ENCODE results near the gene ZNF608.

ZNF608 gene

GRCh38 chr5:124746916-124747790 lies 714 bp upstream of the ZNF608 start:
- peak overlapping the region; percentile 61 for H3K4me3 ChIP-seq (ENCODE audit: low read length)
- TF ChIP-seq, protein P1, sequence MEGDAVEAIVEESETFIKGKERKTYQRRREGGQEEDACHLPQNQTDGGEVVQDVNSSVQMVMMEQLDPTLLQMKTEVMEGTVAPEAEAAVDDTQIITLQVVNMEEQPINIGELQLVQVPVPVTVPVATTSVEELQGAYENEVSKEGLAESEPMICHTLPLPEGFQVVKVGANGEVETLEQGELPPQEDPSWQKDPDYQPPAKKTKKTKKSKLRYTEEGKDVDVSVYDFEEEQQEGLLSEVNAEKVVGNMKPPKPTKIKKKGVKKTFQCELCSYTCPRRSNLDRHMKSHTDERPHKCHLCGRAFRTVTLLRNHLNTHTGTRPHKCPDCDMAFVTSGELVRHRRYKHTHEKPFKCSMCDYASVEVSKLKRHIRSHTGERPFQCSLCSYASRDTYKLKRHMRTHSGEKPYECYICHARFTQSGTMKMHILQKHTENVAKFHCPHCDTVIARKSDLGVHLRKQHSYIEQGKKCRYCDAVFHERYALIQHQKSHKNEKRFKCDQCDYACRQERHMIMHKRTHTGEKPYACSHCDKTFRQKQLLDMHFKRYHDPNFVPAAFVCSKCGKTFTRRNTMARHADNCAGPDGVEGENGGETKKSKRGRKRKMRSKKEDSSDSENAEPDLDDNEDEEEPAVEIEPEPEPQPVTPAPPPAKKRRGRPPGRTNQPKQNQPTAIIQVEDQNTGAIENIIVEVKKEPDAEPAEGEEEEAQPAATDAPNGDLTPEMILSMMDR (conservative IDR thresholded peaks at IDR 0.05; ENCODE audit: low read depth, low read length), result no peak
- peak; percentile 95 for DNase-seq (ENCODE audit: low read depth)

GRCh38 chr5:124745007-124745927 lies 1.2 kb downstream of the ZNF608 start:
- TF ChIP-seq, protein P1 (conservative IDR thresholded peaks at IDR 0.05; ENCODE audit: low read depth, low read length), result no peak
- peak overlapping the region; percentile 61 for H3K4me3 ChIP-seq (ENCODE audit: low read length)
- DNase-seq (ENCODE audit: low read depth), result no peak

GRCh38 chr5:124744170-124744971 lies 2.1 kb downstream of the ZNF608 start:
- peak overlapping the region; percentile 61 for H3K4me3 ChIP-seq (ENCODE audit: low read length)
- TF ChIP-seq, protein P1 (conservative IDR thresholded peaks at IDR 0.05; ENCODE audit: low read depth, low read length), result no peak
- DNase-seq (ENCODE audit: low read depth), result no peak

DNA sequence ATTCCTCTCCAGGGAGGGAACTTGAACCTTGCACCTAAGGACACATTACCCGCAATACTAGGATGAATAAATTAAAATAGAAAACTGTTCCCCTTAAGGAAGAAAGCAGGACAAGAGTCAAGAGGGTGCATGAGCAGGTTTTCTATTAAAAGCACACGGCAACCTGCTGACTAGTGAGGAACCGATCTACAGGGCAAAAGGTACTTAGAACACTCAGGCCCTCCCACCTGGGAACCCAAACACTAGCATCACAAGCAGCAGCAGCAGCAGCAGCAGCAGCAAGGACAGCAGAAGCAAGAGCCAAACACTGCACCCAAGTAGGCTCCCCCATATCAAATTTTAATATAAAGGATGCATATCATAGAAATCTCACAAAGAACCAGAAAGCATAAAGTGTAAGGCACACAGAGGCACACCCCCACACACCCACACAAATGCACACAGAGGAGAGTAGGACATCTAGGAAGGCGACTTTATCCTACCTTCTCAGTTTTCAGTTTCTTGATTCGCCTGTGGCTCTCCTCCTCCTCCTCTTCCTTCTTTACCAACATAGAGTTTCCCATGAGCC lies 2.8 kb downstream of the ZNF608 start:
- TF ChIP-seq, protein P1 (conservative IDR thresholded peaks at IDR 0.05; ENCODE audit: low read depth, low read length), result no peak
- no peak for DNase-seq (ENCODE audit: low read depth)
- peak overlapping the region; percentile 61 for H3K4me3 ChIP-seq (ENCODE audit: low read length)

DNA sequence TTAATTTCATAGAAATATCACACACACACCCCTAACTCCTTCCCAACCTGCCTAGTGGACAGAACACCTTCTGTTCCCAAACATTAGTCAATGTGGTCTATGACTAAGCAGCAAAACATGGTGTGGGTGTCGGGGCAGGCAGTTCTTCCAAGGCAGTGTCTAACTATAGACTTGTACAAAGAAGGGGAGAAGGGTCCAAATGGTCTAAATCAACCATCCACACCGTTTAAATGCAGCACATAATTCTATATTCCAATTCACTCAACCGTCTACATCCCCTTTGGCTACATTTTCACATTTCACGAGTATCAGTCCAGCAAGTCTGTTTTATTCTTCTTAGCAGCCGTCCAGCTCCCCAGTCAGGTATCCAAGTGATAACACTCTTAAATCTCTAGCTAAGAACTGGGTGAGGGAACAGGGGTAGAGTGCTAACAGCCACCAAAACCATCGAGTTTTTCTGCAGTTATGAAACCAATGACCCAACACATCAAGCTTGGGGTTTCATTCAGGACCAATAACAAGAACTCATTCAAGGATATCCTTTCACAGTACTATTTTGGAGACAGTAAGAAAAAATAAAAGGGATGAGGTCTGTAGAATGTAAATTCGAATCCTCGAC lies 3.3 kb downstream of the ZNF608 start:
- H3K4me3 ChIP-seq (ENCODE audit: low read length), result peak overlapping the region; percentile 61
- DNase-seq (ENCODE audit: low read depth), result peak; percentile 83

More for the DNA sequence above, 3.3 kb downstream of the ZNF608 start:
- TF ChIP-seq, protein P1 (conservative IDR thresholded peaks at IDR 0.05; ENCODE audit: low read depth, low read length), result no peak

Measured in retinal pigment epithelial cell (primary cell).